HG03135 (cell line): Measurements from ENCODE around the gene AMT.
"Not testable (repeated sequence)": the region's sequence is repeated elsewhere in the genome, so short reads cannot be mapped to it uniquely, and the experiment has no call there.

Experiments
- ATAC-seq: cut with Tn5 transposase; IDR thresholded peaks from one replicate; pipeline ENCODE4 v1.9.1; 2021; ENCODE audit warnings: mild to moderate bottlenecking, moderate library complexity; ENCODE audit not compliant: unreplicated experiment

AMT gene

DNA sequence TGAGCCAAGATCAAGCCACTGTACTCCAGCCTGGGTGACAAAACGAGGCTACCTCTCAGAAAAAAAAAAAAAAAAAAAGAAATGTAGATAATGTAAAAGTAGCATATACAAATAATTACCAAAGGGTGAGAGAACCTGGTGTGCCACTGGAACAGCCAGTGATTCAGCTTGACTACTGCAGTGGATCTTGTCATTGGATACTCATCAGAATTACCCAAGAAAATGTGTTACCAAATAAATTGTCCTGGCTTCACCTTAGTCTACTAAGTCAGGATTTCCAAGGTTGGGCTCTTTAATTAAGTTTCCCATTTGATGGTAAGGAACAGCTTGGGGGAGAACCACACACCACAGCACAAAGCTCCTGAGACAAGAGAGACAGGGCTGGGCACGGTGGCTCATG lies 5.3 kb upstream of the AMT start:
- no peak for ATAC-seq

DNA sequence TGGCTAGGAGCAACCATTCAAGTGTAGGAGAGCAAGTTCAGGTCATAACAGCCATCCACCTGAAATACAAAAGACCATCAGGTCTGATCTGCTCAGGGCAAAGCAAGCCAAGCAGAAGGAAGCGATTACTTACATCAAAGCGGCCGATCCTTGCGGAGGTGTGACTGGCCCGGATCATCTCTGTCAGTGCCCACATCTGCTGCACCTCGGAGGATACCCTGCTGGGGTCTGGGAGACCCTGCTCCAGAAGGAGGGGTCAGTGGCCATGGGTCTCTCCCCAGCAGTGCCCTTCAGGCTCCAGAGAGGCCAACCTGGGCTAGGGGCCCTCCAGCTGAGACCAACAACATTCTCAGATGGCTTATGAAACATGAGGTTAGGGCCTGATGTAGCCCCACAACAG lies 2.5 kb upstream of the AMT start:
- no peak for ATAC-seq

DNA sequence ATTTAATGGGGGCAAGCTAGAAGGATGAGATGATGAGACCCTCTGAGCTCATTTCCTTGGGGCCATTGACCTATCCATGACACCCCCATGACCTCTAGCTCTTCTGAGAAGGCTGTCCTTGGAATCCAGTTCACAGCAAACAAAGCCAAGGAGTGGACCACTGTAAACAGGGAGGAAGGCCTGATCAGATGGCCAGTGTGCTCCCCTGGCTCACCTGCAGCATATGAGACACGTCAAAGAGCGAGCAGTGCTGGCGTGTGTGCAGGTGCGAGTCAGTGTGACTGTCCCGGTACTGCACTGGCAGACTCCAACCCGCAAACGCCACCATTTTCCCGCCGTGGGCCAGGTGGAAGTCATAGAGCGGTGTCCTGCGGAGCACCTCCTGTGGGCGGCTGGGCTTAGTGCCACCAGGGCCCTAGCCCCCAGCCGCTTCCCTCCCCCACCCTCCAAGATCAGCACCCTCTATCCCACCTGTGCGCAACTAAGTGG lies 339 bp downstream of the AMT start:
- no peak for ATAC-seq

DNA sequence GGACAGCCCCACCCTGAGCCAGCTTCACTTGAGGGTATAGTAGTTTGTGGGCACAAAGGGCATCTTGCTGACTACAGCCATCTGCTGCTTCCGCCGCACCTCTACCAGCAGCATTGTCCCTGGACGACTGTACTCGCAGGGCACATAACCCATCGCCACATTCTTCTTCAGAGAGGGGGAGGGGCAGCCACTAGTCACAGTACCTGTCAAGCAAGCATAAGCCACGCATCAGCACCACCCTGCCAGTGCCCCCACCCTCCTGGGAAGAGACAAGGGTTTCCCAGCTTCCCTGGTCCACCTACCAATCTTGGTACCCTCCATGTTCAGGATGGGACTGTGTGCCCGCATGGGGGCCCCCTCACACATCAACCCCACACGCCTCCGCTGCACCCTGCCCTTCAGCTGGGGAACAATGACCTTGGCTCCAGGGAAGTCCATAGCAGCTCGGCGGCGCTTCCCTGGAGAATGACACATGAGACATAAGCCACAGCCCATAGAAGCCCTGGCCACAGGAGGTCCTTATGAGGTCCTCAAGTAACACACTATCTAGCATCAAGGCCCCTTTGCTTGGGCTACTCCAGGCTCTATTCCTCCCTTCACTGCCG lies 4.7 kb downstream of the AMT start:
- no peak for ATAC-seq

DNA sequence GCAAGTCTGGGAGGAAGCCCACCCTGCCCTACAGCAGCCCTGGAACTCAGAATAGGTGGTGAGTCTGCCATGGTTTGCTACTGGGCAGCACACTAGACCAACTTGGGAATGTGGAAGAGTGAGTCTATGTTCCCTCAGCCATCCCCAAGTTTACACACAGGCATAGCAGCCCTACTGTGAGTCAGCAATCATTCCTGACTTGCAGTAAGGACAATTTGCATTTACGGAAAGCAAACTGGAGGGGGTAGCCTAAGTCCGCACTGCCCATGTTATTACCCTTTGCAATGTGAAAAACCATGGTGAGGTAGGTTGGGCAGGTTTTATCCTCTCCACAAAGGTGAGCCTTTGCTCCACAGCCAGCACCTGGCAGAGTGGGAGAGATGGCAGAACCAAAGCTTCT lies 5.4 kb downstream of the AMT start:
- ATAC-seq, result no peak

DNA sequence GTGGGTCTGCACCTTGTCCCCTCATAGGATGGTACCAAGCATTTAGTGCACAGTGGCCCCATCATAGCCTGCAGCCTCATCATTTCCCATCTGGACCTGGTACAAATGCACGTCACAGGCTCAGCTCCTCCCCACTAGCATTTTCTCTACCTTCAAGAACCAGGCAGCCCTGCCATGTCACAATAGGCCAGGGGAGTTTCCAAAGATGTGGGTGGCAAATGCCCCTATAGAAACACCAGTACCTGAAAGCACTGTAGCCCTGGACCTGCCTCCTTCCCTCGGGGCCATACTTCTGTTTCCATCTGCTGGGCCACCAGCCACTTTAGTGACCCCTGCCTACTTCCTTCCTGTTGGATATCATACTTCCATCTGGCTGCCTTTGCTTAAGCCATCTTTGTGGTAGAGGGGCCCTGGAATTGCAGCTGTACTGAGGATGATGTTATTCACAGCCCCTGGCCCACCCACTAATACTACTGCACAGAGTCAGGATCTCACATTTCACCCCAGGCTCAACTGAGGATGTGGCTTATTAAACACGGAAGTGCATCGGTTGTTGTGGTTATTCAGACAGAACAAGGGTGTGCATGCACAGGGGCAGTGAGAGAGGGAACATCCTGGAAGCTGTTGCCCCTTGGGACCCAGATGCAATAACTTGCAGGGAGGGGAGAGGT lies 6.2 kb downstream of the AMT start:
- no peak for ATAC-seq

DNA sequence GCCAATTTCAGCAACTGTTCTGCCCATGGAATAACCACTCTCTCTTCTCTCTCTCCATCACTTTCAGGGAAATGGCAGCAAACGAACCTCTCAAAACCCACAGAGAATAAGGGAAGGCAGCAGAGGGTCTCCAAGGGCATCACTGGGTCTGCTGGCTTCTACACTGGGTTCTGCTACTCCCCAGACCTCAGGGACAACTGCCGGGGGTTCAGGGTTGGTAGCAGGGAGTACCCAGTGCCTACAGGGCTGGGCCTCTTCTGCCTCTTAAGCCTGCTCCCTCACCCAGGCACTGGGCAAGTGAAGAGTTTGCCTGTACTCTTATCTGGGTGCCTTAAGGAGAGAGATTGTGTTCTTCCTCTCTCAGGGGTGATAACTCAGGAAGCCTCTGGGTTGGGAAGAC lies 7.5 kb downstream of the AMT start:
- no peak for ATAC-seq

DNA sequence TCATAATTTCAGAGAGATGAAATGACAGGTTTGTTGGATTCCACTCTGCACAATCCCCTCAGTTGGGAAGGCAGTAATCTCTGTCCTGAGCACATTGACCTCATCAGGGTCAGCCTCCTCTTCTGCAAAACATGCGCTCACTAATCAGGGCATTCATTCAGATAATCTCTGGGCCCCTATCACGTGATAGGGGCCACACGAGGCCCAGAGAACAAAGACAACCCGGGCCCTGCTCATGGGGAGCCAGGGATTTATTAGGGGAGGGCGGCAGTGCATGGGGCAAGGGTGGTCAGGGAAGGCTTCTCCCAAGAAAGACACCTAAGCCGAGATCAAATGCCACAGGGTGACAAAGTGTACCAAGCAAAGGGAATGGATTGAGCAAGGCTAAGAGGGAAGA lies 8.9 kb downstream of the AMT start:
- no peak for ATAC-seq

DNA sequence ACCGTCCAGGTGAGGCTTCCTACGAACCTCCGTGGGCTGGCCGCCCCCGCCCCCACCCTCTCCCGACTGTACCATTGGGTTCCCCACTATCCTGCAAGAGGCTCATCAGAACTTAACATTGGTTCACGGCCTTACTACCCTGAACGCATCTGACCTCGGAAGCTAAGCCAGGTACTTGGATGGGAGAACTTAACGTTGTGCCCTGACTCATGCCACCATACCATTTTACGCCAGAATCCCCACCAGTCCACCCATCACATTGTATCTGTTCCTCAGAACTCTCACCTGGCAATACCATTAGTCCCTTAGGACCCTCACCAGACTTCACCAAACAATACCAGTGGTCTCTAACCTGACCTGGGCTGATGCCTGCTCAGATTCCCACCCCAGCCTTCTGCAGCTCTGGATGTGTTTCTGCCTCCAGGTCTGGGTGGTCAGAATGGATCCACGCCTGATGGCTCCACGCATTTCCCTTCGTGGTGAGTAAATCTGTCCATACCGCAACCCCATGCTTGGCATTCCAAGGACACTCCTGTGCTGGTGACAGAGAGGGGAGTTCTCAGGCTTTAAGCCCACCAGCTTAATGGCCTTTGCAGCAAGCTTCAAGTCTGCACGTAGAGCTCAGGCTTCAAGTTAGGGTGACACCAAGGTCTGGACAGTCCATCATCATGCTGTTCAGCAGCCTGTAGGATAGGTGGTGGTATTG lies 9.5 kb downstream of the AMT start:
- no peak for ATAC-seq

DNA sequence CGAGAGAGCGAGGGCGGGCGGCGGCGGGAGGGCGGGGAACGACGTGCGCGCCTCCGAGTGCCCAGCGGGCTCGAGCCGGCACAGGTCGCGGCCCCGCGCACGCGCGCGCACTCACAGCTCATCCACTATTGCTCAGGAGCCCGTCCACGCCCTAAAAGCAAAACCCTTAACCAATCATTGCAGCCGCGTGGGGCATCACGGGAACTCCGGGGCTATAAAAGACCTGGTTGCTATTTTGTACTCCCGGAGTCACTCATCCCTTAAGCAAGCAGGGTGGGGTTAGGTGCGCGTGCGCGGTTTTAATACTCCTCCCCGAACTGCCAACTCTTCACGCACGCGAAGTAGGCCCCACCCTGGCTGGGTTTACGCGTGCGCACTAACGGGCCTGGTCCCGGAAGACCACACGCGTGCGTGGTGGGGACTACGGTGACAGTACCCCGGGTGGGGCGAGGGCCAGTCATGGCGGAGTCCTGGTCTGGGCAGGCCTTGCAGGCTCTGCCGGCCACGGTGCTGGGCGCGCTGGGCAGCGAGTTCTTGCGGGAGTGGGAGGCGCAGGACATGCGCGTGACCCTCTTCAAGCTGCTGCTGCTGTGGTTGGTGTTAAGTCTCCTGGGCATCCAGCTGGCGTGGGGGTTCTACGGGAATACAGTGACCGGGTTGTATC lies 10.2 kb downstream of the AMT start, which contains the start of the genes RHOA and TCTA:
Gene RHOA (minus strand): TSS at position 9 of the 664 bp plus-strand sequence. CDS start 36,387 bp downstream, outside the sequence.
Gene TCTA (plus strand): TSS at position 456 of the 664 bp plus-strand sequence. CDS start 4 bp downstream, at position 460.
- peak; percentile 75 for ATAC-seq

DNA sequence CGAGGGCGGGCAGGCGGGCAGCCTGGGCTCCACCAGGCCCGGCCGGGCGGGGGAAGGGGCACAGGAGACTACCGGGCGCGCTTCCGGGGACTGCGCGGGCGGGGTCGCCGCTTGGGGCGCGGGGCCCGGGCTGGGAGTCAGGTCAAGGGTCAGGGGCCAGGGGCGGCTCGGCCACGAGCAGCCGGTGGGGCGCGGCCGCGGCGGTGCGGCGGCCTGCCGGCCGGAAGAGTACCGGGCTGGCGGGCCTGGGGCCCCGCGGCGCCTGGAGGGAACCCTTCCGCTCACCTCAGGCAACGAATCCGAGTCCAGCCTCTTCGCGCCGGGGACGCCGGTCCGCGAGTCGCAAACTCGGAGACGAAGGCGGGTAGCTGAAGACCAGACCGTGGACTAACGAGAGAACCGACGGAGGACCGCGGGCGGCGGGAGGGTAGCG lies 10.7 kb downstream of the AMT start:
- peak; percentile 33 for ATAC-seq

DNA sequence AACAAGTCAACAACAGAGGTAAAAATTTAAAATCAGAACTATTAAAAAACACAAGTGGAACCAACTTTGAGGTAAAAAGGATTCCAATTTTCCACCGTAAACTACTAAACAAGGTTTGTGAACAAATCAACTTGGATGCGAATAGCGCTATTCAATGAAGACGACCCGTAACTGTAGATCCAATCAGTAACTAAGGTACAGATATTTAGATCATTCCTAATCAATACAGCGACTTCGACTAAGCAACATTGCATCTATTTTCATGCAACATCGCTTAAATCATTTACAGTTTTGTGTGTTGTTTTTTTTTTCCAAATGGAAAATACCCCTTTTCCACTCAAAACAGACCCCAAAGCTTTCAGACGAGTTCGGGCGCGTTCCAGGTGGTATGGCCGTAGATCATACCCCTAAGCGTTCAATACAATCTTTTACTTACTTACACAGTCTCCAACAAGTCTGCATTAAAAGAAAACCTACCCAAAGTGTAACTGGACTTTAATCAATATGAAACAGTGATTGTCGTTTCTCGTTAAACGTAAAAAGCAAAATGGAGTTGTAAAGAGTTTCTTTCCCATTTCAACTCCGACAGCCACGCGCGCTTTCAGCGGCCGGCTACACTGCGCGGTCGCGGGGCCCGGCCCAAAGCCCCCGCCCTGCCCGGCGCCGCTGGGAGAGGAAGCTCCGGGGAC lies 11.3 kb downstream of the AMT start:
- no peak for ATAC-seq

DNA sequence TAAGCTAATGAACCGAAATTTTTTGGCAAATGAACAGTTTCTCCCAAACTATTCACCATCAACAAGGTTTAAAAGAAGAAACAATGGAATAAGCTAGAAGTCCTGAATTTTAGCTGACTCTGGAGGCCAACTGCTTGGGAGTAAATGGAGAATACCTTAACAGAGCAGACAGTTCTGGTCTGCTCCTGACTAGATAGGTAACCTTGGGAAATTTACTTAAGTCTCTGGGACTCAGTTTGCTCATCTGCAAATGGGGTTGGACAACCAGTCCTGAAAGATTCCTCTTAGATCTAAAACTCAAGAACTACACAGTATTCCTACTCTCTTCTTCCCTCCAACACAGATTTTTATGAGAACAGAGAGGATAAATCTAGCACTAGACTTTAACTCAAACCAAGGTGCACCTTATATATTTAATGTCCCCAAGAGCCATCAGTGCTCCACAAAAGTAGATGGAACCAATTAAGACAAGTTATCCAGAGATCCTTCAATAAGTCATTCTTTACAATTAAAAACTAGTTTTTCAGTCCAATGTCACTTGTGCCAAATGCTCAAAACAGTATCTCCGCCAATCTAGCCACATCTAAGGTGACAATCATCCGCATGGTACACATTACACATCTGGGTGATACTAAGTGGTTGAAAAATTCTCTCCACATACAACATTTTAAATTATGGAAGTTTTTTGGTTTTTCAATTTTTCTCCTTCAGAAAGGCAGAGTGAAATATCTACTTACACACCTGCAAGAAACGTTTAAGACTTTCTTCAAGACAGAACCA lies 12.0 kb downstream of the AMT start:
- no peak for ATAC-seq

DNA sequence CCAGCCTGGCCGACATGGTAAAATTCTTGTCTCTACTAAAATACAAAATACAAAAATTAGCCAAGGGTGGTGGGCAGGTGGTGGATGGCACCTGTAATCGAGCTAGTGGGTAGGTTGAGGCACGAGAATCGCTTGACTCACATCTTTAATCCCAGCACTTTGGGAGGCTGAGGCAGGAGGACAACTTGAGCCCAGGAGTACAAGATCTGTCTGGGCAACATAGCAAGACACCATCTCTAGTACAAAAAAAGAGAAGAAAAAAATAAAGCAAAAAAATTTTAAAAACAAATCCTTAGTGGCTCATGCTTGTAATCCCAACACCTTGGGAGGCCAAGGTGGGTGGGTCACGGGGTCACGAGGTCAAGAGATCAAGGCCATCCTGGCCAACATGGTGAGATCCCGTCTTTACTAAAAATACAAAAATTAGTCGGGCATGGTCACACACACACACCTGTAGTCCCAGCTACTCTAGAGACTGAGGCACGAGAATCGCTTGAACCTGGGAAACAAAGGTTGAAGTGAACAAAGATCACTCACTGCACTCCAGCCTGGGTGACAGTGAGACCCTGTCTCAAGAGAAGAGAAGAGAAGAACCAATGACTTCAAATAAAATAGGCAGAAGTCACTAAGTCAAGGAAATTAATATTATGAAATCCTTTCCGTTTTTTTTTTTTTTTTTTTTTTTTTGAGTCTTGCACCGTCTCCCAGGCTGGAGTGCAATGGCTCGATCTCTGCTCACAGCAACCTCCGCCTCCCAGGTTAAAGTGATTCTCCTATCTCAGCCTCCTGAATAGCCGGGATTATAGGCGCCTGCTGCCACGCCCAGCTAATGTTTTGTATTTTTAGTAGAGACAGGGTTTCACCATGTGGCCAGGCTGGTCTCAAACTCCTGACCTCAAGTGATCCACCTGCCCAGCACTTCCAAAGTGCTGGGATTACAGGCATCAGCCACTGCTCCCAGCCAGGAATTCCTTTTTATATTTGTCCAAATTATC lies 15.4 kb downstream of the AMT start:
- ATAC-seq, result no peak

DNA sequence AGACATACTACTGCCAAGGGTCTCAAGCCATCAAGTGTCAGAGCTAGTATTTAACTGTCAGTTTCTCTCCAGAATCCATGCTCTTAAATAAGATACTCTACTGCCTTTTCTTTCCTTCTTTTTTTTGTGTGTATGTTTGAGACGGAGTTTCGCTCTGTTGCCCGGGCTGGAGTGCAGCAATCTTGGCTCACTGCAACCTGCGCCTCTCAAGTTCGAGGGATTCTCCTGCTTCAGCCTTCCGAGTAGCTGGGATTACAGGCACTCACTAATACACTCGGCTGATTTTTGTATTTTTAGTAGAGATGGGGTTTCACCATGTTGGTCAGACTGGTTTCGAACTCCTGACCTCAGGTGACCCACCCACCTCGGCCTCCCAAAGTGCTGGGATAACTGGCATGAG lies 16.7 kb downstream of the AMT start:
- not testable (repeated sequence) for ATAC-seq

DNA sequence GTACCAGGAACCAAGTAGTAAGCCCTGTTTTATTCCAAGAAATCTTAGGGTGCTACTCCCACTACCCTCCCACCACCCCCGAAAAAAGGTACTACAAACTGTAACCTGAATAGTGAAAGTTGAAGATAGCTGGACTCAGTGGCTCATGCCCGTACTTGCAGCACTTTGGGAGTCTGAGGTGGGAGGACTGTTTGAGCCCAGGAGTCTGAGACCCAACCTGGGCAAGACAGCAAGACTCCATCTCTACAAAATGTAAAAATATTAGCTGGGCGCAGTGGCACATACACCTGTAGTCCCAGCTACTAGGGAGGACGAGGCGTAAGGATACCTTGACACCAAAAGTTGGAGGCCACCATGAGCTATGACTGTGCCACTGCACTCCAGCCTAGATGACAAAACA lies 18.4 kb downstream of the AMT start:
- ATAC-seq, result no peak

DNA sequence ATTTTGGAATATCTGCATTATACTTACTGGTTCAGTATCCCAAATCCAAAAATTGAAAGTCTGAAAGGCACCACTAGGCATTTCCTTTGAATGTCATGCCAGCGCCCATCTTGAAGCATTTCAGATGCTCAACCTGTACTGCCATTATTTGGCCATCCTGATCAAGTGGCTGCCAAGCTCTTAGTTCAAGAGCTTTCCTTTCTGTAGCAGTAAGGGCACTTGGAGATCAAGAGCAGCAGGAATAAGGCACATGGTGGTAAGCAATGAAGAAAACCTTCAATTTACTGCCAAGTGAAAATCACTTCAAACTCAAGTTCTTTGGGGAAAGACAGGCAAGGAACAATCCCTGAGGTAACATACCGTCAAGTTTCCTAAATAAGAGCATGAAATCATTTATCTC lies 20.5 kb downstream of the AMT start:
- ATAC-seq, result no peak

DNA sequence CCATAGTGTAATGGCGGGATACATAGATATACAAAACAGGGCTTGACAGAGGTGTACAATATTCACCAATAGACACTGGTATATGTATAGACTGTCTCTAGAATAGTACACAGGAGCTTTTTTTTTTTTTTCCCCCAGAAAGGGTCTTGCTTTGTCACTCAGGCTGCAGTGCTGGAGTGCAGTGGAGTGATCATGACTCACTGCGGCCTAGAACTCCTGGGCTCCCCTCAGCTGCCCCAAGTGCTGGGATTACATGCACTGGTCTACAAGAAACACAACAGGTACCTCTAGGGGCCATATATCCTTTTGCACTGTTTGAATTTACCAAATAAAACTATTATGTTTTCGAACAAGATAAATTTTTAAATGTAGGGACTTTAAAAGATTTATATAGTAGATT lies 22.8 kb downstream of the AMT start:
- ATAC-seq, result no peak

DNA sequence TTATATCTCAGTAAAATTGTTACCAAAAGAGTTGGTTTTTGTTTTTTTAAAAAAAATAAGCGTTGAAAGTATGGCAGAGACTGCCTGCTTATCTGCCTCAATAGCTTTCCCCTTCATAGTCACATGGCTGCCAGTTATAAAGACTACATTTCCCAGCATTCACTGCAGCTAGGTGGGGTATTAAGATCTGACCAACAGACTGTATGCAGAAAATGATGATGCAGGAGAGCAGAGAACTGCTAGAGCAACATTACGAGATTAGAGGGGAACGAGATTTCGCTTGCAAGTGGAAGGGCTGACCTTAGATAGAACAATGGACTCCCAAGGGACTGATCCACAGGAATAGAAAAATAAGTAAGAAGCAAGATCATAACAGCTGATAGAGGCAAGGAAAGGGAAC lies 24.8 kb downstream of the AMT start:
- ATAC-seq, result no peak
